OCI-LY3 (cell line): Measurements from ENCODE around the gene TSC1.

ENCODE experiments used
- EZH2phosphoT487 ChIP-seq: fragments of 200-600 bp; shearing (Covaris generic); IDR thresholded peaks from 2 replicates; pipeline ENCODE4 v1.6.1; 2018; ENCODE audit warnings: antibody characterized with exemption, mixed run types, low read depth
- TF ChIP-seq, protein P1 (sequence below): fragments of 200-600, 300-600 bp; sonication (generic); IDR thresholded peaks from 2 replicates; pipeline ENCODE4 v1.5.1; 2014; ENCODE audit warnings: antibody characterized with exemption, low read length, low read depth

DNA sequence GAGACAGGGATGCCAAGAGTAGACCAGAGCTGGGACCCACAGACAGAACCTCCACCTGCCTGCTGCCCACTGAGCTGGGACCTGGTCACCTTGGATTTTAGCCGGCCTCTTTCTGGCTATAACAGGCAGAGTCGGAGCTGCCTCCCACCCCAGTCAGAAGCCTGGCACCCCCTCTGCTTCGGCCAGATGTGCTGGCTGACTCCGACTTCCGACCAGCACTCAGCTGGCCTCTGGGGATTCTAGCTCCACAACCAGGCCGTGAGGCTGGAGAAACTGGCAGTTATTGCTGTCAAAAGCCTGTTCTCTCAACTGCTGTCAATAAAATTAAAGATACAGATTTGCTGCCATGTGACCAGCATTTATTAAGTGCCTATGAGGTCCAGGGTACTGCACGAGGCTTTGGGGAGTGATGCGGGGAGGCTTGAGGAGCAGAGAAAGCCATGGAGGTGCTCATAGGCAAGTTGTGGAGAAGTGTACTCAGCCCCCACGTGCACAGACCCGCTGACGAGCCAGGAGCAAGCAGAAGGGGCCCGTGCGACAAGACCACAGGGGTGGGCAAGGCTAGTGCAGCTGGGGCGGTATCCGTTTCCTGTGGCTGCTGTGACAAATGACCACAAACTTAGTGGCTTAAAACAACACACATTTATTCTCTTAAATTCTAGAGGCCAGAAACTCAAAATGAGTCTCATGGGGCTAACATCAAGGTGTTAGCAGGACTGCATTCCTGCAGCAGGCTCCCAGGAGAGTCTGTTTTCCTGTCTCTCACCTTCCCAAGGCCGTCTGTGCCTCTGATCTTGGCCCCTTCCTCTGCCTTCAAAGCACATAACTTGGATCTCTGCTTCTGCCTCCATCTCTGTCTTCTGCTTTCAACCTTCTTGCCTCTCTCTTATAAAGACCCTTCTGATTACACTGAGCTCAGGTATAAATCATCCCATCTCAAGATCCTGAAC lies 47.2 kb upstream of the TSC1 start:
- TF ChIP-seq, protein P1, sequence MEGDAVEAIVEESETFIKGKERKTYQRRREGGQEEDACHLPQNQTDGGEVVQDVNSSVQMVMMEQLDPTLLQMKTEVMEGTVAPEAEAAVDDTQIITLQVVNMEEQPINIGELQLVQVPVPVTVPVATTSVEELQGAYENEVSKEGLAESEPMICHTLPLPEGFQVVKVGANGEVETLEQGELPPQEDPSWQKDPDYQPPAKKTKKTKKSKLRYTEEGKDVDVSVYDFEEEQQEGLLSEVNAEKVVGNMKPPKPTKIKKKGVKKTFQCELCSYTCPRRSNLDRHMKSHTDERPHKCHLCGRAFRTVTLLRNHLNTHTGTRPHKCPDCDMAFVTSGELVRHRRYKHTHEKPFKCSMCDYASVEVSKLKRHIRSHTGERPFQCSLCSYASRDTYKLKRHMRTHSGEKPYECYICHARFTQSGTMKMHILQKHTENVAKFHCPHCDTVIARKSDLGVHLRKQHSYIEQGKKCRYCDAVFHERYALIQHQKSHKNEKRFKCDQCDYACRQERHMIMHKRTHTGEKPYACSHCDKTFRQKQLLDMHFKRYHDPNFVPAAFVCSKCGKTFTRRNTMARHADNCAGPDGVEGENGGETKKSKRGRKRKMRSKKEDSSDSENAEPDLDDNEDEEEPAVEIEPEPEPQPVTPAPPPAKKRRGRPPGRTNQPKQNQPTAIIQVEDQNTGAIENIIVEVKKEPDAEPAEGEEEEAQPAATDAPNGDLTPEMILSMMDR: no peak
- no peak for TF ChIP-seq EZH2phosphoT487
